HG03175 (cell line): ENCODE results near the gene LCLAT1.

Experiments used
- ATAC-seq: cut with Tn5 transposase; IDR thresholded peaks from one replicate; pipeline ENCODE4 v1.9.1; 2021; ENCODE audit warnings: mild to moderate bottlenecking, moderate library complexity; ENCODE audit not compliant: unreplicated experiment

Gene LCLAT1

DNA sequence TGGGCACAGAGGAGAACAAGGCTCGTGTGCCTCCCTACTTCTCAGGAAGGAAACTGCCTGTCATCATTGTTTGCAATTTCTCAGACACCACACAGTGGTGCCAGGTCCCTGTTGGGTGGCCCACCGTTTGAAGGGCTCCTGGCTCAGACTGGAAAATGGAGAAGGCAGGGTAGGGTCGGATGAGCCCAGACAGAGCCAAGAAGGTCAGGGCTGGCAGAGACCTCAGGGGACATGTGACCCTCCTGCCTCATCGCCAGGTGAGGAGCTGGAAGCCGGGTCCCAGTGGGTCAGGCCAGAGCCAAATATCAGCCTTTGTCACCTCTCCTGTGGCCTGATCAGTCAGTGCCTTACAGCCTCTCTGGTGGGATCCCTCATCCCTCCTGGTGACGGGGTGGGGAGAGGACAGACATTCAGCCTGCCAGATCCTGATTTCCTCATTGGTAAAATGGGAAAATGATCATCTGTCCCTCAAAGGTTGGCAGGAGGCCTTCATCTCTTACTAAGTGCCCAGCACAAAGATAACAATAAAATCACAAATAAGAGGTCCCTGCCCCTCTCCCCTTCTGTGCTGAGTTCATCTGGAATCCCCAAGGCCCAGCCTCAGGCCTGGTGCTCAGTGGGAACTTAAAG is 242.6 kb downstream of the LCLAT1 start:
- ATAC-seq = no peak

DNA sequence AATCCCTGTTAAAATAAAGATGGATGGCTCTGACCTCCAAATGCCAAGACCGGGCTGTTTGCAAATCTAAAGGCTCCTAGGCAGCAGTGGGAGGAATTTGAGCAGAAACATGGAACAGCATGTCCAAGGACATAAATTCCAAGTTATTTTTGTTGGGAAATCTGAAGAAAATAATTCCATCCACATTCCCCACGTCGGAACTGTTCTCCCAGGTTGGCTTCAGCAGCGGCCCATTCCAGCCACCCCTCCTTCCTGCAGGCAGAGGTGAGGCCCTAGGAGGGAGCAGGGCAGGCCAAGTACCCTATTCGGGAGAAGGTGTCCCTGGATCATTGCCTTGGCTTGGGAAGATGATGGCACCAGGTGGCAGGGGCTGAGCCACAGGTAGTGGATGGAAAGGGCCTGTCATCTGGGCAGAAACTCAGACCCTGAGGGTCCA is 243.1 kb downstream of the LCLAT1 start:
- no peak for ATAC-seq

DNA sequence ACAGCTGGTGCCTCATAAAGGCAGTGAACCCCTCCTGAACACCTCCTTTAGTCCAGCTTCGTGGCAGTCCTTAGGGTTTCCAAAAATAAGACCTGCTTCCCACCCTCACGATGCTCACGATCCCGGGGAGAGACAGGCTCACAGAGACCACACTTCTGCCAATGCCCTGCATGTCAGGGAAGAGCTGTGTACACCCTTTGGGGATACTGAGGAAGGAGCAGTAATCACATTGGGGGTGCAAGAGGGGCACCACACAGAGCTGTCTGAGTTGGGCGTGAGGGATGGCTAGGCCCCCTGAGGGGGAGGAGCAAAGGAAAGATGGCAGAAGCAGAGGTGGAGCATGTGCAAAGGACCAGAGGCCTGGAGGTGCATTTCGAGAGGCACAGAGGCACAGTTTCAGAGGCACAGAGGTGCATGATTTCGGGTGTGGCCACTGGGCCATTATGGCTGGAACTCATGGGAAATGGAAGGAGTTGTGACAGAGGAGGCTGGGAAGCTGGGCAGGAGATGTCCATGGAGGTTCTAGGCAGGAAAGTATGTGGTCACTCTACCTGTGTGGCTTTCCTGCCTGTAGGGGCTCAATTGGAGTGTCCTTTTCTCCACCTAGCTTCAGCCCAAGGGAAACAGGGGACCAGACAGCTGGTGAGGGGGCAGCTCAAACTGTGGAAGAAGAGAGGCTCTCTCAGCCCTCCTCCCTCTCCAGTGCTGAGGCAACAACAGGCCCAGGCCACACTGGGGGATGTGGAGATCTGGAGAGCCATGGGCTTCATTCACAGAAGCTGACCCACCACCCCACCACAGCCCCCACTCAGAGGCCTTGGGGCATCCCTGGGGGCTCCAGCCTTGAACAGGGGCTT is 244.3 kb downstream of the LCLAT1 start:
- no peak for ATAC-seq

DNA sequence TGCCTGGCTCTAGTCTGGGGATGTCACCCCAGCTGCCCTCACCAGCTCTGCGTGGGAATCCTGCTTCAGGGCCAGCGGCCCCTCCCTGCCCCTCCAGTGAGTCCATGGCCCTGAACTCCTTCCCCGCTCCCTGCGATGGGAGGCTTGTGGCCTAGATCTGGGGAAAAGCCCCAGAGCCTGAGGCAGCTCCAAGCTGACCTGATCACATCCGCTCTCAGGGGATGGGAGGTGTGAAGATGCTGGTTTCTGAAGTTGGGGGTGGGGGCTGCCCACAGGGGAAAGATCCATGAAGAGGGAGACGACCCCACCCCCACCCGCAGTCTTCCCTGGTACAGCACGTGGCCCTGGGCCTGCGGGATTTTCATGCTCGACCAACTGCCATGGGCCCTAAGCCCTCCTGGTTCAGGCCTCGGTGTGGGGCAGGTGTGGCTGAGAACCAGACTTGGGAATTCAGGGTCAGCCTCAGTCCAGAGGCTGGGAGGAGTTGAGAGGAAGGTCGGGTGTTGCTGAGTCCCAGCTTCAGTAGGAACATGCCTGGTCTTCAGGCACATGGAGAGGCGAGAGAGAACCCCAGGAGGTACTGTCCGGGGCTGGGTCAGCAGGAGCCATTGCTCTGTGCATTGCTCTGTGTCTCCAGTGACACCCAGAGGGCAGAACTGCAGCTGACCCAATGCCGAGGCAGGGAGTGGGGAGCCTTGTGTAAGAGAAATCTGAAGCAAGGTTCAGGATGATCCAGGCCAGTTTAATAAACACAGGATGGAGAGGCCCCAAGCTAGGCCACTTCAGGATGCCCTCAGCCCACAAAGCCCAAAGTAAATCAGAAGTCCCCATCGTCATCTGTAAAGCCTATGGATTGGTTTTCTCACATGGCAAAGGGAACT is 245.1 kb downstream of the LCLAT1 start:
- ATAC-seq = no peak

DNA sequence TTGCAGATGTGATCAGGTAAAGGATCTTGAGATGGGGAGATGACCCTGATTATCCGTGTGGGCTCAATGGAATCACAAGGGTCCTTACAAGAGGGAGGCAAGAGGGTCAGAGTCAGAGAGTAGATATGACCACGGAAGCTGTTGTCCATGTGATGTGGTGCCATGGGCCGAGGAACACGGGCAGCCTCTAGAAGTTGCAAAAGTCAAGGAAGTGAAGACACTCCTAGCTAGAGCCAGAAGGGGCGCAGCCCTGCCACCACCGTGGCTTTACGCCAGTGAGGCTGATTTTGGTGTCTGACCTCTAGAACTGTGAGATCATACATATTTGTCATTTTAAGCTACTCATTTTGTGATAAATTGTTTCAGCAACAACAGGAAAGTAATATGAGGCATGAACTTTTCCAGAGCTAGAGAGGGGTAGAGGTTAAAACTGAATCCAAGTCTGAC is 245.8 kb downstream of the LCLAT1 start:
- ATAC-seq = no peak
